ENCODE data around the gene GAB4.
A peak's percentile ranks its signal among the peaks of the same experiment; 100 is the strongest.

DNA sequence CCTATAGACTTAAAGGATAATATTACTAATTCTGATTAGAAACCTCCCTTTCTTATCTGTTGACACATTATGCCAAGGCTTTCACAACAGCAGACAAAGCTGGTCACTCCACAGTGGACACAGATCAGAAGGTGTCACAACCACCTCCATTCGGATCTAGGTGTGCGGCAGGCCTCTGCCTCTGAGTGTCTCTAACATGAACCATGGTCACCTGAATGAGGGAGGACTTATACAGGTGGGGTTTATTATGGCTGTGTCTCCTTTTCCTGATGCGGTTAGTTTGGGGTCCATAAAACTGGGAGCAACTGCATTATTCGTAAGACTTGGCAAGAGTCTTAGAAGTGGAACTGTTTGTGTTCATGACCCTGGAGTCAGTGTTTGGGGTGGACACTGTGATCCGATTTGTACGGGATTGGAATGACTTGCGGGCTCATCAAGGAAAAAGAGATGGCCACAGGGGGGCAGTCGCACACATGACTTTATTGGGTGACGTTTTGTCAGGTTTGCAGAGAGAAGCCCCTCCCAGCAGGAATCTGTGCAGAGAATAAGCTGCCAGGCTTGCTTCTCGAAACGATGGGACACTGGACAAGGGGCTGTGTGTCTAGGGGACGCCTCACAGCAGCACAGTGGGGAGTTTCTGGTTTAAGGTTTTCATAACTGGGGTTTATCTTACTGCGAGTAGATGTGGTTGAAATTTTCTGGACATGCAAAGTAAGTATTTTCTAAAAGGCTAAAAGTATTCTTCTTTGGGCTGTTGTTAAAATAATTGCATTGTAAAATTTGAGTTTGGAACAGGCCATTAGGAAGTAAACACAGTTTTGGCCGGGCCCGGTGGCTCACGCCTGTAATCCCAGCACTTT, 90.6 kb downstream of the GAB4 start:
- TF ChIP-seq, protein P1, sequence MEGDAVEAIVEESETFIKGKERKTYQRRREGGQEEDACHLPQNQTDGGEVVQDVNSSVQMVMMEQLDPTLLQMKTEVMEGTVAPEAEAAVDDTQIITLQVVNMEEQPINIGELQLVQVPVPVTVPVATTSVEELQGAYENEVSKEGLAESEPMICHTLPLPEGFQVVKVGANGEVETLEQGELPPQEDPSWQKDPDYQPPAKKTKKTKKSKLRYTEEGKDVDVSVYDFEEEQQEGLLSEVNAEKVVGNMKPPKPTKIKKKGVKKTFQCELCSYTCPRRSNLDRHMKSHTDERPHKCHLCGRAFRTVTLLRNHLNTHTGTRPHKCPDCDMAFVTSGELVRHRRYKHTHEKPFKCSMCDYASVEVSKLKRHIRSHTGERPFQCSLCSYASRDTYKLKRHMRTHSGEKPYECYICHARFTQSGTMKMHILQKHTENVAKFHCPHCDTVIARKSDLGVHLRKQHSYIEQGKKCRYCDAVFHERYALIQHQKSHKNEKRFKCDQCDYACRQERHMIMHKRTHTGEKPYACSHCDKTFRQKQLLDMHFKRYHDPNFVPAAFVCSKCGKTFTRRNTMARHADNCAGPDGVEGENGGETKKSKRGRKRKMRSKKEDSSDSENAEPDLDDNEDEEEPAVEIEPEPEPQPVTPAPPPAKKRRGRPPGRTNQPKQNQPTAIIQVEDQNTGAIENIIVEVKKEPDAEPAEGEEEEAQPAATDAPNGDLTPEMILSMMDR (IDR thresholded peaks at IDR 0.05 in 4 of 5, conservative IDR thresholded peaks at IDR 0.05 in 1 of 5) = peak in 4 of 5 experiments; percentile 30 to 63 (median 56)
- TF ChIP-seq POLR2A (IDR thresholded peaks at IDR 0.05) = no peak
